Endothelial cell of umbilical vein (primary cell): ENCODE measurements around the gene TOLLIP.

Source experiments
- EZH2 ChIP-seq: IDR thresholded peaks from 2 replicates; pipeline ENCODE4 v1.6.1; 2012; ENCODE audit warnings: borderline replicate concordance, low read depth, mild to moderate bottlenecking, moderate library complexity, low read length, inconsistent platforms; ENCODE audit not compliant: severe bottlenecking
- FOS ChIP-seq: IDR thresholded peaks from 2 replicates; pipeline ENCODE4 v1.6.1; 2011; ENCODE audit warnings: mild to moderate bottlenecking, low read length, moderate library complexity, borderline replicate concordance; ENCODE audit not compliant: insufficient read depth
- GATA2 ChIP-seq: IDR thresholded peaks from 2 replicates; pipeline ENCODE4 v1.7.0; 2011; ENCODE audit warnings: low read depth, mild to moderate bottlenecking, moderate library complexity, mixed read lengths, low read length; ENCODE audit not compliant: insufficient read length, insufficient read depth
- POLR2A ChIP-seq: IDR thresholded peaks from 2 replicates; pipeline ENCODE4 v1.6.1; 2012; ENCODE audit warnings: low read depth, mild to moderate bottlenecking, control low read depth, low read length
- POLR2AphosphoS5 ChIP-seq: IDR thresholded peaks from 2 replicates; pipeline ENCODE4 v1.6.1; 2012; ENCODE audit warnings: low read depth, mild to moderate bottlenecking, control low read depth, low read length, moderate library complexity; ENCODE audit not compliant: insufficient read depth
- TF ChIP-seq, protein P1 (sequence below), 2 donors: IDR thresholded peaks; 1 replicate in 1 of 2; 2 replicates in 1 of 2; pipeline ENCODE4 v1.5.1; 2011; ENCODE audit warnings: low read length in 2 of 2, mild to moderate bottlenecking in 2 of 2, moderate library complexity in 2 of 2, control low read depth in 1 of 2, inconsistent platforms in 1 of 2, low read depth in 1 of 2; ENCODE audit not compliant: insufficient read depth in 1 of 2; ENCODE audit errors: extremely low read depth in 1 of 2
- TF ChIP-seq, protein P2 (sequence below): IDR thresholded peaks from 2 replicates; pipeline ENCODE4 v1.6.1; 2011; ENCODE audit not compliant: insufficient read depth, insufficient read length

DNA sequence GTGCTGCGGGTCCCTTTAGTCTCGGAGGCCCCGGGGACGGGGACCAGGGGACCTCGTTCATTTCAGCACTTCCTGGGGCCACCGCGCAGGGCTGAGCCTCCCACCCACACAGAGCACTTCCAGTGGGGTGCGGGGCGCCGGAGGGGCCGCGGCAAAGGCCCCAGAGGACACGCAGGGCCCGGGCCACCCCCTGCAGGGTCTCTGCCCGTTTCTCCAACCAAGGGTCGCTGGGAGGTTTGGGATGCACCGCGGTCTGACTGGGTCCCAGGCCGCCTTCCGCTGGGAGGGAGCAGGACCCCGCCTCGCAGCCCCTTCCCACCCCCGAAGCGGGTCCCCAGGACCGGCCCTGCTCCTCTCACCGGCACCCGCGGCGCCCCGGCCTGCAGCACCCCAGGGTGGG lies 37.5 kb downstream of the TOLLIP start:
- TF ChIP-seq, protein P1, sequence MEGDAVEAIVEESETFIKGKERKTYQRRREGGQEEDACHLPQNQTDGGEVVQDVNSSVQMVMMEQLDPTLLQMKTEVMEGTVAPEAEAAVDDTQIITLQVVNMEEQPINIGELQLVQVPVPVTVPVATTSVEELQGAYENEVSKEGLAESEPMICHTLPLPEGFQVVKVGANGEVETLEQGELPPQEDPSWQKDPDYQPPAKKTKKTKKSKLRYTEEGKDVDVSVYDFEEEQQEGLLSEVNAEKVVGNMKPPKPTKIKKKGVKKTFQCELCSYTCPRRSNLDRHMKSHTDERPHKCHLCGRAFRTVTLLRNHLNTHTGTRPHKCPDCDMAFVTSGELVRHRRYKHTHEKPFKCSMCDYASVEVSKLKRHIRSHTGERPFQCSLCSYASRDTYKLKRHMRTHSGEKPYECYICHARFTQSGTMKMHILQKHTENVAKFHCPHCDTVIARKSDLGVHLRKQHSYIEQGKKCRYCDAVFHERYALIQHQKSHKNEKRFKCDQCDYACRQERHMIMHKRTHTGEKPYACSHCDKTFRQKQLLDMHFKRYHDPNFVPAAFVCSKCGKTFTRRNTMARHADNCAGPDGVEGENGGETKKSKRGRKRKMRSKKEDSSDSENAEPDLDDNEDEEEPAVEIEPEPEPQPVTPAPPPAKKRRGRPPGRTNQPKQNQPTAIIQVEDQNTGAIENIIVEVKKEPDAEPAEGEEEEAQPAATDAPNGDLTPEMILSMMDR (IDR thresholded peaks at IDR 0.05; ENCODE audit: extremely low read depth in 1 of 2, insufficient read depth in 1 of 2, low read depth in 1 of 2, low read length in 2 of 2): no peak
- no peak for TF ChIP-seq POLR2AphosphoS5
- no peak for TF ChIP-seq EZH2
- TF ChIP-seq POLR2A: no peak
- TF ChIP-seq, protein P2, sequence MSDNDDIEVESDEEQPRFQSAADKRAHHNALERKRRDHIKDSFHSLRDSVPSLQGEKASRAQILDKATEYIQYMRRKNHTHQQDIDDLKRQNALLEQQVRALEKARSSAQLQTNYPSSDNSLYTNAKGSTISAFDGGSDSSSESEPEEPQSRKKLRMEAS: no peak
- TF ChIP-seq FOS: no peak
- no peak for TF ChIP-seq GATA2
